Measurements from ENCODE around the gene STEAP1B.

DNA sequence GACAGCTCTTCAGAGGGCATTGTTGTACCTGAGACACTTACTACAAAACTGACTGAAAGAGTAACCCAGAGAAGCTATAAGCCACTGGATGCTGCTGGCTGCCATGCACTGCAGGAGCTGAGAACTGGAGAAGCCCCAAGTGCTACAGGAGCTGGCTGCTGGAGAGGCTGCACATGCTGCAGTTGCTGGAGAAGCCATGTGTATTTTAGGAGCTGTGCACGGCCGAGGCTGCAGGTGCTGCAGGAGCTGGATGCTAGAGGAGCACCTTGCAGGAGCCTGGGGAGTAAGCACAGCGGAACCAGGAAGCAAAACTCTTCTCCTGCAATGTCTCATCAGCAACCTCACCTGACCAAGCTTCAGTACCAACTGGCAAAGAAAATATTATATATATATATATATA is 45.5 kb downstream of the STEAP1B start:
- TF ChIP-seq, protein P1, sequence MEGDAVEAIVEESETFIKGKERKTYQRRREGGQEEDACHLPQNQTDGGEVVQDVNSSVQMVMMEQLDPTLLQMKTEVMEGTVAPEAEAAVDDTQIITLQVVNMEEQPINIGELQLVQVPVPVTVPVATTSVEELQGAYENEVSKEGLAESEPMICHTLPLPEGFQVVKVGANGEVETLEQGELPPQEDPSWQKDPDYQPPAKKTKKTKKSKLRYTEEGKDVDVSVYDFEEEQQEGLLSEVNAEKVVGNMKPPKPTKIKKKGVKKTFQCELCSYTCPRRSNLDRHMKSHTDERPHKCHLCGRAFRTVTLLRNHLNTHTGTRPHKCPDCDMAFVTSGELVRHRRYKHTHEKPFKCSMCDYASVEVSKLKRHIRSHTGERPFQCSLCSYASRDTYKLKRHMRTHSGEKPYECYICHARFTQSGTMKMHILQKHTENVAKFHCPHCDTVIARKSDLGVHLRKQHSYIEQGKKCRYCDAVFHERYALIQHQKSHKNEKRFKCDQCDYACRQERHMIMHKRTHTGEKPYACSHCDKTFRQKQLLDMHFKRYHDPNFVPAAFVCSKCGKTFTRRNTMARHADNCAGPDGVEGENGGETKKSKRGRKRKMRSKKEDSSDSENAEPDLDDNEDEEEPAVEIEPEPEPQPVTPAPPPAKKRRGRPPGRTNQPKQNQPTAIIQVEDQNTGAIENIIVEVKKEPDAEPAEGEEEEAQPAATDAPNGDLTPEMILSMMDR (conservative IDR thresholded peaks at IDR 0.05; ENCODE audit: low read length) = no peak
- TF ChIP-seq EZH2phosphoT487 (IDR thresholded peaks at IDR 0.05; ENCODE audit: borderline replicate concordance, low read depth, low read length) = no peak
